A549 treated with CORT108297 at 1 μM for 4 hours (cell line): ENCODE measurements around the gene TPPP. TPM values are rescaled to one million over a fixed set of nuclear protein-coding genes. Genes with fewer than 3 reads are reported as not detected.

Experiments
- total RNA-seq: library from RNA; stranded (reverse); fragments of 200-300 nt; extraction: Qiagen RNA extraction; gene quantifications from 5 replicates; pipeline ENCODE4 v1.2.3, GENCODE V29; 2022

Gene TPPP
- 4.7 to 6.4 TPM (median 5.6 TPM) in 5 replicates for total RNA-seq

GRCh38 chr5:693271-694041 is at the start of gene TPPP:
TSS of gene TPPP (minus strand) at chr5:693352. CDS start at chr5:678060, 15,292 bp downstream.

GRCh38 chr5:611731-612486 is 81.2 kb downstream of the TPPP start, which contains the start of gene CEP72:
TSS of gene CEP72 (plus strand) at chr5:612340. CDS start at chr5:612362, 22 bp downstream.

Other genes with a start within 250 kb of the TPPP start
- 1.9 to 2.8 TPM (median 2.6 TPM) in 5 replicates for gene SLC9A3, start 168.9 kb downstream of the TPPP start, total RNA-seq
- gene CEP72, start 81.0 kb downstream of the TPPP start, total RNA-seq = 7.6 to 10.9 TPM (median 10.3 TPM) in 5 replicates
- gene ZDHHC11B, start 91.4 kb upstream of the TPPP start, total RNA-seq = 0.83 to 1.7 TPM (median 1.2 TPM) in 5 replicates
- 14.5 to 21.3 TPM (median 17.1 TPM) in 5 replicates for gene ZDHHC11, start 157.6 kb upstream of the TPPP start, total RNA-seq
- gene BRD9, start 199.4 kb upstream of the TPPP start, total RNA-seq = 35.2 to 41.9 TPM (median 41.3 TPM) in 5 replicates
- 65.1 to 72.8 TPM (median 70.4 TPM) in 5 replicates for gene TRIP13, start 199.5 kb upstream of the TPPP start, total RNA-seq